Natural killer cell treated with Interleukin-12 subunit alpha and Interleukin-12 subunit beta and Interleukin-15 and Interleukin-18, amount 100 ng/mL, for 72 hours (primary cell): ENCODE data around the gene RNF111. TPM values are rescaled to one million over a fixed set of nuclear protein-coding genes. Genes with fewer than 3 reads are reported as not detected.
A peak's percentile ranks its signal among the peaks of the same experiment; 100 is the strongest.

ENCODE experiments used
- ATAC-seq, 2 donors: fragments of 150-1000 bp; cut with Tn5 transposase in 1 of 2; sonication (Bioruptor Pico), chemical (Tn5 transposase) in 1 of 2; 2 replicates each; pipeline ENCODE4 v1.10.0; 2021
- DNase-seq: peaks from one replicate; pipeline ENCODE4 v3.0.0; 2022; ENCODE audit warnings: low spot score
- H3K27ac Mint-ChIP-seq, 2 donors: 1 replicate in 1 of 2; 2 replicates in 1 of 2; pipeline ENCODE4 v1.8.0; 2022; ENCODE audit warnings: mixed read lengths in 2 of 2, mild to moderate bottlenecking in 1 of 2, moderate library complexity in 1 of 2
- H3K27me3 Mint-ChIP-seq, 2 donors: 1 replicate in 1 of 2; 2 replicates in 1 of 2; pipeline ENCODE4 v1.8.0; 2022; ENCODE audit warnings: mixed read lengths in 2 of 2
- H3K36me3 Mint-ChIP-seq: one replicate; pipeline ENCODE4 v1.8.0; 2022; ENCODE audit warnings: mixed read lengths
- H3K4me1 Mint-ChIP-seq, 2 donors: 1 replicate in 1 of 2; 2 replicates in 1 of 2; pipeline ENCODE4 v1.8.0; 2022; ENCODE audit warnings: low read depth in 2 of 2, mixed read lengths in 2 of 2, mild to moderate bottlenecking in 1 of 2
- H3K4me3 Mint-ChIP-seq: one replicate; pipeline ENCODE4 v1.8.0; 2022; ENCODE audit warnings: mixed read lengths
- H3K9me3 Mint-ChIP-seq: 2 replicates; pipeline ENCODE4 v1.8.0; 2022; ENCODE audit warnings: mixed read lengths
- total RNA-seq, 2 donors: library from RNA; stranded (reverse); gene quantifications; one replicate each; pipeline ENCODE4 v1.2.3, GENCODE V29; 2022

Gene RNF111
- total RNA-seq, 2 donors from 2014 or later = 43.5 to 57.7 TPM

GRCh38 chr15:59051873-59052861 lies 64.7 kb downstream of the RNF111 start:
- Mint-ChIP-seq H3K4me1 (peaks cover 10 to 22% of the 10 kb centered on the region in 2 donors), H3K4me3 (peak overlapping the region; percentile 9), H3K36me3 (peaks cover 15% of the 10 kb centered on the region), H3K27ac (no peak overlapping the region), H3K9me3 (no peaks in the 10 kb centered on the region), H3K27me3 (no peaks in the 10 kb centered on the region)
- ATAC-seq (no peak), DNase-seq (no peak)

GRCh38 chr15:59052915-59053407 lies 65.5 kb downstream of the RNF111 start:
- Mint-ChIP-seq H3K27ac (no peak overlapping the region), H3K9me3 (no peaks in the 10 kb centered on the region), H3K27me3 (no peaks in the 10 kb centered on the region), H3K4me1 (peaks cover 12 to 22% of the 10 kb centered on the region in 2 donors), H3K36me3 (peaks cover 15% of the 10 kb centered on the region), H3K4me3 (no peak overlapping the region)
- no peak for DNase-seq
- ATAC-seq = no peak

DNA sequence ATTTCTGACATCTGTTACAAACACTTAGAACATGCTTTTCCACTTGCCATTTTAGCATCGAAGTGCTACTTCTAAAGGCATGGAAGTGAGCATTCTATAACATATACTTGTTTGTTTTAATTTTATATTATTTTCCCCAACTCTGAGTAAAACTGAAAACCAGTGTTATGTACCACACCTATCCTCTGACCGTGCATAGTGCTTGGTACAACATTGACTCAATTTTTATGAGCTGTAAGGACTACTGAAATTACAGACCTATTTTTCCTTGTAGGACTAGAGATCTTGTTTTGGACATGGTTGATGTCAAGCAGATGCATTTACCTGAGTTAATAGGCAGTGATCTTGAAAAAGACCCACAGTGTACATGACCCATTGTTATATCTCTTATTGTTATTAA lies 66.0 kb downstream of the RNF111 start:
- peaks cover 17% of the 10 kb centered on the region for H3K36me3 Mint-ChIP-seq
- DNase-seq = no peak
- ATAC-seq = peak in 1 of 2 donors; percentile 81
- no peak overlapping the region for H3K27ac Mint-ChIP-seq
- no peaks in the 10 kb centered on the region for H3K27me3 Mint-ChIP-seq
- no peaks in the 10 kb centered on the region for H3K9me3 Mint-ChIP-seq
- H3K4me1 Mint-ChIP-seq = peaks cover 12 to 22% of the 10 kb centered on the region in 2 donors
- H3K4me3 Mint-ChIP-seq = no peak overlapping the region

GRCh38 chr15:59059076-59059597 lies 71.7 kb downstream of the RNF111 start:
- Mint-ChIP-seq H3K27me3 (no peaks in the 10 kb centered on the region), H3K9me3 (no peaks in the 10 kb centered on the region), H3K36me3 (peaks cover 18% of the 10 kb centered on the region), H3K27ac (no peak overlapping the region), H3K4me3 (no peak overlapping the region), H3K4me1 (peaks cover 0 to 14% of the 10 kb centered on the region in 2 donors)
- DNase-seq (no peak), ATAC-seq (no peak)

- Mint-ChIP-seq H3K9me3 (no peaks in the 10 kb centered on the region), H3K27me3 (no peaks in the 10 kb centered on the region), H3K4me3 (no peak overlapping the region), H3K4me1 (peaks cover 0 to 14% of the 10 kb centered on the region in 2 donors), H3K36me3 (peaks cover 18% of the 10 kb centered on the region), H3K27ac (no peak overlapping the region)
- DNase-seq (no peak), ATAC-seq (no peak)
Measured at GRCh38 chr15:59060348-59060747, 72.9 kb downstream of the RNF111 start.

GRCh38 chr15:59063042-59063441 lies 75.6 kb downstream of the RNF111 start:
- DNase-seq (no peak), ATAC-seq (no peak)
- no peaks in the 10 kb centered on the region for H3K9me3 Mint-ChIP-seq
- peaks cover 18% of the 10 kb centered on the region for H3K36me3 Mint-ChIP-seq
- peaks cover 0 to 6% of the 10 kb centered on the region in 2 donors for H3K4me1 Mint-ChIP-seq
- no peak overlapping the region for H3K4me3 Mint-ChIP-seq
- H3K27me3 Mint-ChIP-seq = no peaks in the 10 kb centered on the region
- H3K27ac Mint-ChIP-seq = no peak overlapping the region

GRCh38 chr15:59069430-59069829 lies 82.0 kb downstream of the RNF111 start:
- no peaks in the 10 kb centered on the region for H3K27me3 Mint-ChIP-seq
- H3K4me1 Mint-ChIP-seq = peaks cover 3 to 4% of the 10 kb centered on the region in 2 donors
- H3K27ac Mint-ChIP-seq = no peak overlapping the region
- ATAC-seq (no peak), DNase-seq (no peak)
- H3K36me3 Mint-ChIP-seq = peaks cover 19% of the 10 kb centered on the region
- H3K9me3 Mint-ChIP-seq = no peaks in the 10 kb centered on the region
- H3K4me3 Mint-ChIP-seq = no peak overlapping the region

GRCh38 chr15:59074607-59075006 lies 87.1 kb downstream of the RNF111 start:
- H3K4me3 Mint-ChIP-seq = no peak overlapping the region
- H3K9me3 Mint-ChIP-seq = no peaks in the 10 kb centered on the region
- H3K27me3 Mint-ChIP-seq = no peaks in the 10 kb centered on the region
- peaks cover 7 to 8% of the 10 kb centered on the region in 2 donors for H3K4me1 Mint-ChIP-seq
- no peak for ATAC-seq
- H3K27ac Mint-ChIP-seq = peak overlapping the region in 1 of 2 donors; percentile 22
- peaks cover 9% of the 10 kb centered on the region for H3K36me3 Mint-ChIP-seq
- DNase-seq = no peak

- DNase-seq = no peak
- ATAC-seq = no peak
- no peak overlapping the region for H3K27ac Mint-ChIP-seq
- no peak overlapping the region for H3K4me3 Mint-ChIP-seq
- peaks cover 11% of the 10 kb centered on the region for H3K36me3 Mint-ChIP-seq
- no peaks in the 10 kb centered on the region for H3K9me3 Mint-ChIP-seq
- no peaks in the 10 kb centered on the region for H3K4me1 Mint-ChIP-seq
- H3K27me3 Mint-ChIP-seq = no peaks in the 10 kb centered on the region
Measured at GRCh38 chr15:59087731-59088130, 100.3 kb downstream of the RNF111 start.

- H3K27me3 Mint-ChIP-seq = no peaks in the 10 kb centered on the region
- no peak overlapping the region for H3K27ac Mint-ChIP-seq
- DNase-seq = no peak
- H3K4me3 Mint-ChIP-seq = no peak overlapping the region
- no peak for ATAC-seq
- no peaks in the 10 kb centered on the region for H3K9me3 Mint-ChIP-seq
- no peaks in the 10 kb centered on the region for H3K4me1 Mint-ChIP-seq
- peaks cover 22% of the 10 kb centered on the region for H3K36me3 Mint-ChIP-seq
Measured at GRCh38 chr15:59094077-59094476, 106.6 kb downstream of the RNF111 start.

DNA sequence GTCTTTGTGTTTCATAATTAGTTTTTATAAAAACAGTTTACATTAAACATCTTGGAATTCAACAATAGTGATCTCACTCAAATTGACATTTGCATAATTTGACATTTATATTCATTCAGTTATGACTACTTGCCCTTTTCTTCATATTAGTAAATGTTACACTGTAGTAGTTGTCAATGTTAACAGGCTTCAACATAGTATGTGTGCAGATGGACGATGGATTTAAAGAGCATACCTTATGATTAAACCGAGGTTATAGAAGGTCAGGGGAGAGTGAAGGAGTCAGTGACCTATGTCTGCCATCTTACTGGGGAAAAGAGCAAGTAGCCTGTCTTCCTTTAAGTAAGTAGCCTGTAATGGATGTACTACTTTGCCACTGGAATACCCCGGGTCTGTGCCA lies 109.0 kb downstream of the RNF111 start:
- Mint-ChIP-seq H3K4me1 (no peaks in the 10 kb centered on the region), H3K36me3 (peaks cover 22% of the 10 kb centered on the region), H3K27me3 (no peaks in the 10 kb centered on the region), H3K4me3 (no peak overlapping the region), H3K9me3 (no peaks in the 10 kb centered on the region), H3K27ac (no peak overlapping the region)
- DNase-seq (no peak), ATAC-seq (no peak)

GRCh38 chr15:59099162-59099685 lies 111.8 kb downstream of the RNF111 start:
- H3K27ac Mint-ChIP-seq = no peak overlapping the region
- H3K27me3 Mint-ChIP-seq = no peaks in the 10 kb centered on the region
- ATAC-seq (no peak), DNase-seq (no peak)
- H3K9me3 Mint-ChIP-seq = no peaks in the 10 kb centered on the region
- peaks cover 16% of the 10 kb centered on the region for H3K36me3 Mint-ChIP-seq
- no peak overlapping the region for H3K4me3 Mint-ChIP-seq
- peaks cover under 1 to 2% of the 10 kb centered on the region in 2 donors for H3K4me1 Mint-ChIP-seq

DNA sequence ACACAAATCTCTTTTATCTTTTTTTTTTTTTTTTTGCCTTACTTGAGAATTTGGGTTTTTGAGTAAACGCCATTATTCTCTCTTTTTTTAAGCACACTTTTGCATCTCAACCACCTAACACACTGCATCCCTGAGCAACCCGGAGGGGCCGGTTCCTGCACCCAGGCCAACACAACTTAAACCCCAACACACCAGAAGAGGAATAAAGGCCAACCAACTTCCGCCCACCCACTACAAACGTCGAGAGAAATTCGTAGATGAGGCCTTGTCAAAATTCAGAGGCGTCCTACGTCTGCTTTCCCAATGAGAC lies 117.1 kb downstream of the RNF111 start:
- ATAC-seq (no peak), DNase-seq (no peak)
- no peaks in the 10 kb centered on the region for H3K27me3 Mint-ChIP-seq
- peaks cover 5% of the 10 kb centered on the region for H3K36me3 Mint-ChIP-seq
- peak overlapping the region; percentile 99 for H3K4me3 Mint-ChIP-seq
- peak overlapping the region; percentile 94 to 96 for H3K27ac Mint-ChIP-seq
- H3K4me1 Mint-ChIP-seq = peaks cover 9 to 16% of the 10 kb centered on the region in 2 donors
- H3K9me3 Mint-ChIP-seq = no peaks in the 10 kb centered on the region
